HG03571 (cell line): Measurements from ENCODE around the gene MAML3.
"Not testable (repeated sequence)": the region's sequence is repeated elsewhere in the genome, so short reads cannot be mapped to it uniquely, and the experiment has no call there.

Source experiments
- ATAC-seq: cut with Tn5 transposase; IDR thresholded peaks from one replicate; pipeline ENCODE4 v1.9.1; 2021; ENCODE audit not compliant: unreplicated experiment

MAML3 gene

DNA sequence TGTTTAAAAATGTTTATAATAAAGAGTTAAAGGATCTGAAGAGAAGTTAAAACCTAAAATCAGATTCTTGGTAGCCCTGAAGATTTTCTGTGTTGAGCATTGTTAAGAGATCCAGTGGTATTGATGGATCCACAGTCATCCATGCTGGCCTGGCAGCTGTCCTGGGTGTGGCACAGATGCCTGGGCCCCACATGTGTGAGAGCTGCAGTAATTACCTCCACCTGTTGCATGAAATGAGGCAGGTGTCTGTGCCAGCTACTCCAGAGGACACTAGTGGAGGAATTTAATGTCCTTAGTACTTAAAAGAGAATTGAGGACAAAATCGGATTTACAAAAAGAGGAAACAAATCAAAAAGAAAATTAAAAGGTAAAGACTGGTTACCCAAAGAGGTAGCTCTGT lies 444.3 kb downstream of the MAML3 start:
- no peak for ATAC-seq

DNA sequence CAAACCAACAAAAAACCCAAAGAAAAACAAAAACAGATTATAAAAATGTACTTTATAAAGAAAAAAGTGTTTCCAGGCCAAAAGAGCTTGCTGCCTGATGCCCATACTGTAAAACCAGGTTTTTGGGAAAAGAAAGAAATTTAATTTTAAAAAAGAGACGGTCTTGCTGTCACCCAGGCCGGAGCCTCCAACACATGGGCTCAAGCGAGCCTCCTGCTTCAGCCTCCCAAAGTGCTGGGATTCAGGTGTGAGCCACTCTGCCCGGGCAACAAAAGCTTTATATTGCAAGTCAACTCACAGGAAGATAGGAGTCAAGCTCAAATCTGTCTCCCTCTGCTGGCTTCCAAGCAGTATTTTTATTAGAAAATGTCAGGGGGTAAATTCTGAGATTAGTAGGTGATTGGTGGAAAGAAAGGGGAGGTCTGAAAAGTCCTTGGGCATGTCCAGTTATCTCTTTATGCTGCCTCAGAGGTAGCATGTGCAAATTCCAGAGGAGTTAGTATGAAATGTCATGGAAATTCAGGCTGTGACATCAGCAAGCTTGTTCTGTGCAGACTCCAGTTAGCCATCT lies 449.0 kb downstream of the MAML3 start:
- no peak for ATAC-seq

DNA sequence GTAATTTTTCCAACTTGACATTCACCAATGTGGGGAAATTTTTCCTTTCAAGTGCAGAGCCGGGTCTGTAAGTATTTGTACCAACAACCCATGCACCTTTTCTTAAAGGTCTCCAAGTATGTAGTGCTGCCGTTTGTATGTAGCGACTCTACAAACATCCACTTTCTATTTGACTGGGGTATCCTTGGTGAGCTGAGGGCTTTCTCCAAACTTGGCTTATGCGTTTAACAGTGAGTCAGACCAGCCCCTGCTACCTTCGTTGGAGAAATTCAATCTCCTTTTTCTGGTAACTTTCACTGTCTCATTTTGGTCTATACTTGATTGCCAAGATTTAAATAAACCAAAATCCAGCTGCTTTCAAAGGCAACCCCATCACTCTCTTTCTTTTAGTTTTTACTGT lies 453.4 kb downstream of the MAML3 start:
- ATAC-seq: no peak

DNA sequence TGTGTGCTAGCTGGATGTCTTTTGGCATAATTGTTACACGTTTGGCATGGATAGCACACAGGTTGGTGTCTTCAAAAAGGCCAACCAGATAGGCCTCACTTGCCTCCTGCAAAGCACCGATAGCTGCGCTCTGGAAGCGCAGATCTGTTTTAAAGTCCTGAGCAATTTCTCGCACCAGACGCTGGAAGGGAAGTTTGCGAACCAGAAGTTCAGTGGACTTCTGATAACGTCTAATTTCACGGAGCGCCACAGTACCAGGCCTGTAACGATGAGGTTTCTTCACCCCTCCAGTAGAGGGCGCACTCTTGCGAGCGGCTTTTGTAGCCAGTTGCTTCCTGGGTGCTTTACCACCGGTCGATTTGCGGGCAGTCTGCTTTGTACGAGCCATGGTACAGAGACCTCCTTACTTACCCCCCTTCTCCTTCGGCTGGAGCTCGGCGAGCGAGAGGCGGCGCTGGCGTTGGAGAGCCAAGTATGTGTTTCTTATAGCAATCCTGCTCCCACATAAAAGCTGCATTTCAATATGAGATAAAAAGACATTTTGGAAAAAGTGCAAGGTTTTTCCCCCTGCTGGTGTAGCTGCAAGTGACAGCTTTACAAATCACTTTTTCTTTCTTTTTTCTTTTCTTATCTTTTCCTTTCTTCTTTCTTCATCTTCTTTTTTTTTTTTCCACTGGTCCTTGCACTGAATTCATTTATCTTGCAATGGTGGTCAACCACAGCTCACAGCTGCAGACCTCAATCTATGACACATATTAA lies 455.6 kb downstream of the MAML3 start:
- ATAC-seq: not testable (repeated sequence)

DNA sequence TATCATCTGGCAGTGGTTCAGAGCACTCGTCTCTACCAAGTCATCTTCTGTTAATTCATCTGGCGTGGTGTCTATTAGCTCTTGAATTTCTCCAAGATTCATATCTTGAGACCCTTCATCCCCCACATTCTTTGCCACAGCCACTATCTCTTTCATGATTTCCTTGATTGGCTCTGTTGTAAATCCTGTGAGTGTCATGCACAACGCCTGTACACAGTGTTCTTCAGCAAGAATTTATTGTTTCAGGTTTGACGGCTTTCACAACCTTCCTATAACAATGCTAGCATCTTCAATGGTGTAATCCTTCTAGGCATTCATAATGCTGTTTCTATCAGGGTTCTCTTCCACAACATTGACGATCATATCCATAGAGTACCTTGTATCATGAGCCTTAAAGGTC lies 457.5 kb downstream of the MAML3 start:
- no peak for ATAC-seq

DNA sequence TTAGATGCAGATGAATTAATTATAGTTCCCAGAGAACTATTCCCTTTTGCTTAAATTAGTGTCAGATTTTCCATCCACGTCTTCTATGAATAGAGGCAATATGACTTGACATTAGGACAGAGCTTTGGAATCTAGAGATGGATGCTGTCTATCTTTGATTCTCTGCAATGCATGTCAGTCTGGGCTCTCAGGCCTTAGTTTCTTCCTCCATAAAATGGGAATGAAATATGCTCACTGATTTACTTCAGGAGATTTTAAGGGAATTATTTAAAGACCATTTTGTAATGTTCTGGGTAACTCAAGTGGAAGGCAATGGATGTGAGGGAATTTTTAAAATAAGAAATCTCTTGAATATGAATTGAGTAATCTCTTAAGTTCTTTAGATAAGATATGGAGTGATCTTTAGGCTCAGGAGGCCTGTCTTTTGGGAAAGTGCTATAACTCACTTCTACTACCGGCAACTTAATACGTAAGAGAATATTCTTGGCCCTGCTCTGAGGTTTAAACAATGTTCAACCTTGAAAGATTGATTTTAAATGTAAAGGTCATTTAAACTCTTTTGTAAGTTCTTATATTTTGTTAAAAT lies 459.4 kb downstream of the MAML3 start:
- no peak for ATAC-seq

DNA sequence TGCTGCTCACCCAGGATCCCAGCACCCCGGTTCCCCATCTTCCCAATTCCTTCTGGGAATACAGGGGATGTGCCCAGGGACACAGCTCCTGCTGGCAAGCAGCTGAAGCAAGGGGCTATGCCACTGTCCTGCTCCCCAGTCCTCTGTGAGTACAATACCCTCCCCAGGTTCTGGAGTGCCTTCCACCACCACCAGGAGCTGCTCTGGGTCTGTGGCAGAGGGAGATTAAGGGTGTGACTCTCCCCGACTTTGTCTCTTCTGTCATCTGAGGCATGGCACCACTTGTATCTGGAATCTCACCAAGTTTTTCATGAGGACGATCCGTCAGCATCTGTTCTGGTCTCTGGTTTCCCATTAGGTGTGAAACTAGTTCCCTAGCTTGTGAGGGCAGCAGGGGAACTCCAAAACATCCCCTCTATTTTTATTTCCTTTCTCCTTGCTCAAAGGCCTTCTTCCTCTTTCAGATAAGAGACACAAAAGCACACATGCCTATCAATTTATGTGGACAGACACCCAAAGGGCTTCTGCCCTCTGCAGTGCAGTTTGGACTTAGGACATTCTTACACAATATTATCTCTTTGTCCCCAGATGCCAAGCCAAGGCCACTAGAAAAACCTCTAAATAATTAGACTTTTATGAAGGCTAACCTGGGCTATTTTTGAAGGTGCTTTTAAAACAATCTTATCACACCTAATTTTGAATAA lies 461.5 kb downstream of the MAML3 start:
- ATAC-seq: no peak

DNA sequence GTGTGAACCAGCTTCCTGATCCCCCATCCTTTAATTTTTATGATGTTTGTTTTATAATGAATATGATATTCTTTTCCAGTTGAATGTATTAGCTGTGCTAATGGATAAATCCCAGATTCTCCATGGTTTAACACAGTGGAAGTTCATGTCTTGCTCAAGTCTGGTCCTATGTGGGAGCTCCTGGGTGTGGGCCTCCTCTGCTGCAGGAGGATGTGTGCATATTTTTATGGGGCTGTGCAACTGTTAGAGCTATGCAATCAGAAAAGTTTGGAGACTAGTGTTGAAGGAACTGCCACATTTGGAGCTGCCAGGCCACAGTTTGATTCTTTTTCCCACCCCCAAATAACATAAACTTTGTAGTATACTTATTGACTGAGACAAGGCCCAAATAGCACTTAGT lies 463.6 kb downstream of the MAML3 start:
- ATAC-seq: no peak

DNA sequence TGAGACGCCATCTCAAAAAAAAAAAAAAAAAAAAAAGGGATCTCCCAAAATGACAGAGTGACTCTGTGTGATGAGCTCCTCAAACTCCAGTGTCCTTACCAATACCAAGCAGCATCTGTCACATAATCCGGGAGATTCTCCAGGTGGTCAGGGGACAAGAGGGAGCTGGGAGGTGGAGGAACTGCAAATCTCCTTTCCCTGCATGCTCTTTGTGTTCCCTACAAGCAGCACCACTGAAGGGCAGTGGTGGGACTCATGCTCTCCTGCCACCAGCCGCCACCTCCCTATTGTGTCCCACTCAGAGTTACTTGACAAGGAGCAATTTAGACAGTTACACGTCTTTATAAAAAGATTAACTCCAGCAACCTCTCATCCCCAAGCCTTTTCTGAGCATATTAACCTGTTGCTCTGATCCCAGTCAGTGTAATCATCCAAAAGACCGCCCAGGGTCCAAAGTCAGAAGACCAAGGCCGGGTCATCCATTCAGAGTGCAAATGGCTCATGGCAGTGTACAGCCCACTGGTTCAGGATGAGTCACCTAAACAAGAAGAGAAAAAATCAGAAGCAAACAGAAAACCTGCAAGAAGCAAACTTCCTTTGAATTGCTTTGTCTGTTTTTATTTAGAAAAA lies 464.8 kb downstream of the MAML3 start:
- no peak for ATAC-seq

DNA sequence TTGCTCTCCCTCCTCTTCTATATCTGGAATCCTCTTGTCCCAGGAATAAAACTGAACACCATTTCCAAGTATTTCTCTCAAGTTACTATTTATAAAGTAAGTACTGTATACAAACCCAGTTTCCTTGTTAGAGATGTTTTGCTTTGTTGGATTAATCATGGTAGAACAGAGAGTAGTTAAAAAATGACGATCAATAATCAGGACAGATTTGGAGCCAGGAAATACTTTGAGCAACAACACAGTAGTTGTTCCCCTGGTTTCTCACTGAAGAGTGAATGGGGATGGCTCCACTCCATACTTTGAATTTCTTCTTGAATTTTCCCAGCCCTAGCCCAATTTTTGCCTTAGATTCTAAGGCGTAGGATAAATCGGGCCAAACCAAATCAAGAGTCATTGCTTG lies 467.0 kb downstream of the MAML3 start:
- ATAC-seq: no peak

DNA sequence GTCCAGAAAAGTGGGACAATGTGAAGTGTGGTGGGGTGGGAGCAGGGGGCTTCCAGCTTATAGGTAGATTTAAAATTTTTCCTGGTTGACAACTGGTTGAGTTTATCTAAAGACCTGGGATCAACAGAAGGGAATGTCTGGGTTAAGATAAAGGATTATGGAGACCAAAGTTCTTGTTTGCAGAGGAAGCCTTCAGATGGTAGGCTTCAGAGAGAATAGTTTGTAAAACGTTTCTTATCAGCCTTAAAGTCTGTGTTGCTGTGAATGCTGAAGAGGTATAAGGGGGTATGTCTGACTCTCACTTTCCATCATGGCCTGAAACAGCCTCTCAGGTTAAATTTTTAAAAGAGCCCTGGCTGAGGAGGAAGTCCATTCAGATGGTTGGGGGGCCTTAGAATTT lies 467.9 kb downstream of the MAML3 start:
- ATAC-seq: no peak

DNA sequence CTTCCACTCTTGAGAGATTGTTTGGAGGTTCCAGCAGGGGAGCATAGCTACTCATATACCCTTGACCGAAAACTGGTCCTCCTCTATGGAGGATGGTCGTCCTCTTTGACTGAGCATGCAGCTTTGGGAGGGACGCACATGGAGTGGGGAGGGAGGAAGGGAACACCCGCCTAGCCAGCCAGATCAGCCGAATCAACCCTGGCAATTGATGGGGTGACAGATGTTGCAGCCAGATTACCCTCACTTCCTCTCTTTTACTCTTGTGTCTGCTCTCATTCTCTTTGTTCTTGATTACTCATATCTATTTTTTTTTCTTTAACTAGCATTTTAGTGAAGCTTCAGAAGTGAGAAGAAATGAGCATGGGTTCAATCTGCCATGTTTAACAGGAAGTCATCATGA lies 468.8 kb downstream of the MAML3 start:
- ATAC-seq: no peak

DNA sequence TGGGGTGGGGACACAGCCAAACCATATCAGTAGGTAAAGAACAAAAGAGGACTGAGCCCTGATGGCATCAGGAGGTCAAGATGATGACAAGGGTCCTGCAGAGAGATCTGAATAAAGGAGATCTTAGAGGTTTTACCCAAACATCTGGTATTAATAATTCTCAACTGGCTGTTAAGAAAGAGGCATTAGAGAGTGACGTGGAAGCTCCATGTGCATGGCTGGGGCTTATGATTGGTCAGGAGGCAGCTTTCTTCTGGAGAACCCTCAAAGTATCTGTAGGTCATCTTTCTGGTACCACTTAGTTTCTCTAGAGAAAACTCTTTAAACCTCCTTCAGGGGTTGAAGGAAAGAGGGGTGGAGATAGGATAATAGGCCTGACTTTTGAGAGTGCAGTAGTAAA lies 469.6 kb downstream of the MAML3 start:
- ATAC-seq: no peak

DNA sequence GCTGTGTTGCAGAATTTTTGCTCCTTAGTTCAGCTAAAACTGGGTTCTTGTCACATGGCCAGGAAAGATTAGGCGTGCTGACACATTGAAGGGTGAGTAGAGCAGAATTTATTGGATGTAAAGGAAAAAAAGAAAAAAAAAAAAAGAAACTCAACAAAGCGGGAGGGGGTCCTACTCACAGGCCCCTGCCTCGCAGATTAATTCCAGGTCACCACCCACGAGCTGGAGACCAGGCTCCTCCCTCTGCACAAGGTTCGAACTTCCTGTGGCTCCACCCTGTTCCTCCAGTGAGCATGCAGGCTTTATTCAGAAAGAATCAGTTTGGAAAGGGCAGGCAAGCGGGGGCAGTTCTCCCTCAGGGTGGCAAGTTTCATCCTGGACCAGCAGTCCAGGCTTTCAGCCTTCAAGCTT lies 471.2 kb downstream of the MAML3 start:
- ATAC-seq: no peak

DNA sequence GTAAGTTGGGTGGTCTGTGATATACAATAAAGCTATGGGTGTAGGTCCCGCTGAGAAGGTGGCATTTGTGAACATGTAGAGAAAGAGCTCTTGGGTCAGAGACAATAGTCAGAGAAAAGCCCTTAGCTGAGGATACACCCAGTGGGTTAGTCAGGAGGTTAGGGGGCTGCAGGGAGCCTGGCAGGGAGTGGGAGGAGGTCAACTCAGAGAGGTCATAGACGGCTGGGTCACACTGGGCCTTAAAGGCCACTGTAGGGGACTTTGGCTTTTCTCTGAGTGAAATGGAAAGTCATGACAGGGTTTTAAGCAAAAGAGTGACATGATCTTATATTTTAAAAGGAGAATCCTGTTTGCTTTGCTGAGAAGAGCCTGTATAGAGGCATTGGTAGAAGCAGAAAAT lies 471.7 kb downstream of the MAML3 start:
- no peak for ATAC-seq

DNA sequence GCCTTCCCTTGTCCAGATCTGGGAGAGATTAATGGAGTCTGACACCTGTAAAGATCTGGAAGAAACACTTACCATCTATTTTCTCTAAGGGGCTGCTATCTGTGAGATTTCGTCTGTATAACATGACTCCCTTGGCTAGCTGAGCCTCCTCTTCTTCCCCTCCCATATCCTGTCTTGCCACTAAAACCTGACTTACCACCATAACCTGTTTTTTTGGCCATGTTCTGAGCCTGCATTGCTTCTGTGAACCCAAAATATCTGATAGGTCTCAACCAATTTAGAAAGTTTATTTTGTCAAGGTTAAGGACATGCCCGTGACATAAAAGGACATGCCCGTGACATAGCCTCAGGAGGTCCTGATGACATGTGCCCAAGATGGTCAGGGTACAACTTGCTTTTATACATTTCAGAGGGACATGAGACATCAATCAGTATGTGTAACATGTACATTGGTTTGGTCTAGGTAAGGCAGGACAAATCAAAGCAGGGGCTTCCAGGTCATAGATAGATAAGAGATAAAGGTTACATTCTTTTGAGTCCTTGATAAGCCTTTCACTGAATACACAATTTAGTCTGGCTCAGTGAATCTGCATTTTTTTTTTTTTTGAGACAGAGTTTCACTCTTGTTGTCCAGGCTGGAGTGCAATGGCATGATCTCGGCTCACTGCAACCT lies 476.9 kb downstream of the MAML3 start:
- ATAC-seq: no peak

DNA sequence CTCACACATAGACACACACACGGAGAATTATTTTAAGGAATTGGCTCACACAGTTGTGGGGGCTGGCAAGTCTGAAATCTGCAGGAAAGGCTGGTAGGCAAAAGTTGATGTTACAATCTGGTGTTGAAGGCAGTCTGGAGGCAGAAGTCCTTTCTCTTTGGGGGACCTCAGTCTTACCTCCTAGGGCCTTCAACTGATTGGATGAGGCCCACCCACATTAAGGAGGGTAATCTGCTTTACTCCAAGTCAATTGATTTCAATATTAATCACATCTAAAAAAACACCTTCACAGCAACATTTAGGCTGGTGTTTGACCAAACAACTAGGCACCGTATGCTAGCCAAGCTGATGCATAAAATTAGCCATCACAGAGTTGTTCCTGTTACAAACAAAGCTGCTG lies 477.6 kb downstream of the MAML3 start:
- no peak for ATAC-seq

DNA sequence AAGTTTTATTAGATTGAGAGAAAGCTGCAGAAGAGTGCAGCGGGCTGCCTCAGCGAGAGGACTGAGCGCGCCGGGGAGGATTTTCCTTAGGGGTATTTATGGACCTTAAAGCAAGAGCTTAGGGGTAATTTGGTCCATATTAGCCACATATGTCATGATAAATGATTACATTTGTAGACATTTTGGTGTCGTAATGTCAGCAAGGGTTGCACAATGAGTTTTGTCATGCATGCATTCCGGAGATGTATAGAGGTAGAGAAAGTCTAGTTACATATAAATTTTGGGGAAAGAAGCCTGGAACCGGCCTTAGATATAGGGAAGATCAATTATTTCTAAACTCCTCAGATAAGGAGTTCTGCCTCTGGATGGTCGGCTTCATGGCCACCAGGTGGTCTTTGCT lies 478.3 kb downstream of the MAML3 start:
- ATAC-seq: no peak

DNA sequence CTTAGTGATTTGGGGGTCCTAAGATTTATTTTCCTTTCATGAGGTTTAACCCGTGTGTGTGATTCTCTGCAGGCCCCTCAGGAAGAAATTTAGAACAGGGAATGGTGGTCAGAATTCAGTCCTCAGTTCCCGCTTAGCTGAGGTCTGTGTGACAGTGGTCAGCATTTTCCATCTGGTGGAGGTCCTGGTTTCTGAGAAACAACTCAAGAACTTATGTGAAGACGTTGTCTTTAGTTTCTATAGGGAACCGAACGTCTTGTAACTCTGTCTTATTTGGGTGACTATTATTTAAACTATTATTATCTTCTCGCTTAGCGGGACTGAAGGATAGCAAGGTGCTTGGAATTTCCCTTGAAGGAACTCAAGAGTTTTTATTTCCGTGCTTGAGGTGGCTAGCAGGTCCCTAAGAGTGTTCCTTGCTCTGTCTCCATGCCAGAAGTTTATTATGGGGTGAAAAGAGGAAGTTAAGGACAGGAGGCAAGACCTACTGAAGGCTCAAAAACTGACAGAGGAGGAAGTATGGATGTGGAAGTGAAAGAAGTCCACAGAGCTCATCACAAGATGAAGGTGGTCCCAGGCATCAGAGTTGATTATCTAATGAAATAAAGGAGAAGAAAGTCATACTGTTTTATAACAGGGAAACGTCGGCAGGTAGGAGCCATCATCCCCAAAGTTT lies 479.0 kb downstream of the MAML3 start:
- no peak for ATAC-seq

DNA sequence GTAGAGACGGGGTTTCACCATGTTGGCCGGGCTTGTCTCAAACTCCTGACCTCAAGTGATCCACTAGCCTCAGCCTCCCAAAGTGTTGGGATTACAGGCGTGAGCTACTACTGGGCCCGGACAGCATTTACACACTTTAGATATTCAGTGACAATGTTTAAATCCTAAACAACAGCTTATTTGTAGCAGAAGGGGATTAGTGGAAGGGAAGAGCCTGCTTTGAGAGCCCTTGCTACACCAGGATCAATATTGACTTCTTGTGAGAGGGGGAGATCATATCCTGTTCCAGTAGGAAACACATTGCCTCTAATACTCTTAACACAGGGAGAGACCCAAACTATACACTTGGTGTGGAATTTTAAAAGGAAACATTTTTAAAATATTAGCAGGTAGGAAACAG lies 481.3 kb downstream of the MAML3 start:
- no peak for ATAC-seq

DNA sequence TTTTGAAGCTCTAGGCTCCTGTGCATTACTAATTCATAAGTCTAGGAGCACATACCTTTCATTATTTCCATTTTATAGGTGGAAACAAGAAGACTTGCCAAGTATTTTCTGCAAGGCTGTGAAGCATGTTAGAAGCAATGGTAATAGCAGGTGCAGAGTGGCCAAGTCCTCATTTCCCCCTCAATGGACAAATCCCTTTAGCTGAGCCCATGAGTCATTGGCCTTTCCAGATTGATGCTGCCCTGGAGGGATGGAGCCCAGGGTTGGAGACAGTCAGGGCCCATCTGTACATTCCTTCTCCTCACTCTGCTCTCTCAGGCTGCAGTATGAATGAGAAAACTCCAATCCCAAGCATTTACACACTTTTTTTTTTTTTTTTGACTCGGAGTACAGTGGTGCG lies 481.8 kb downstream of the MAML3 start:
- no peak for ATAC-seq
